Measurements from ENCODE around the gene PDE8B. TPM values are rescaled to one million over a fixed set of nuclear protein-coding genes. Genes with fewer than 3 reads are reported as not detected.
A peak's percentile ranks its signal among the peaks of the same experiment; 100 is the strongest.

The PDE8B gene
- under 0.01 TPM in 1 of 2 replicates, not detected in the other for total RNA-seq (2012; rRNA removed)

GRCh38 chr5:77210091-77210963 is at the start of gene PDE8B:
PDE8B (plus strand) TSS chr5:77210680; CDS start chr5:77210926, 246 bp downstream.
- Histone ChIP-seq H3K4me2 (ENCODE audit: low read length) (peak within 1 kb of the TSS; percentile 82), H3K9ac (ENCODE audit: low read depth, low read length) (peak within 1 kb of the TSS; percentile 30), H3K4me1 (ENCODE audit: control insufficient read depth, insufficient read depth, low read length) (peaks cover 9% of the 10 kb centered on the region), H3K36me3 (ENCODE audit: insufficient read depth, low read length) (no peaks in the 10 kb centered on the region), H3K9me3 (replicated peaks; ENCODE audit: low read length) (no peaks in the 10 kb centered on the region), H3K27me3 (ENCODE audit: control insufficient read depth, insufficient read depth, low read length) (peaks cover 51% of the 10 kb centered on the region), H3K4me3 (ENCODE audit: low read length) (peak within 1 kb of the TSS; percentile 70)

- Histone ChIP-seq H3K4me2 (ENCODE audit: low read length) (no peak overlapping the region), H3K9ac (ENCODE audit: low read depth, low read length) (no peak overlapping the region), H3K4me1 (ENCODE audit: control insufficient read depth, insufficient read depth, low read length) (peaks cover 15% of the 10 kb centered on the region), H3K27me3 (ENCODE audit: control insufficient read depth, insufficient read depth, low read length) (peaks cover 3% of the 10 kb centered on the region), H3K36me3 (ENCODE audit: insufficient read depth, low read length) (no peaks in the 10 kb centered on the region), H3K4me3 (ENCODE audit: low read length) (no peak overlapping the region), H3K9me3 (replicated peaks; ENCODE audit: low read length) (no peaks in the 10 kb centered on the region)
Observed at GRCh38 chr5:77163453-77163852, 47.0 kb upstream of the PDE8B start.

- peaks cover 21% of the 10 kb centered on the region for H3K4me1 ChIP-seq (ENCODE audit: control insufficient read depth, insufficient read depth, low read length)
- H3K4me2 ChIP-seq (ENCODE audit: low read length) = no peak overlapping the region
- H3K9ac ChIP-seq (ENCODE audit: low read depth, low read length) = peak overlapping the region; percentile 50
- no peaks in the 10 kb centered on the region for H3K27me3 ChIP-seq (ENCODE audit: control insufficient read depth, insufficient read depth, low read length)
- H3K36me3 ChIP-seq (ENCODE audit: insufficient read depth, low read length) = no peaks in the 10 kb centered on the region
- H3K9me3 ChIP-seq (replicated peaks; ENCODE audit: low read length) = no peaks in the 10 kb centered on the region
- no peak overlapping the region for H3K4me3 ChIP-seq (ENCODE audit: low read length)
Observed at GRCh38 chr5:77167063-77167462, 43.4 kb upstream of the PDE8B start.

- Histone ChIP-seq H3K36me3 (ENCODE audit: insufficient read depth, low read length) (no peaks in the 10 kb centered on the region), H3K9ac (ENCODE audit: low read depth, low read length) (peak overlapping the region; percentile 76)
Observed at GRCh38 chr5:77167695-77168121, 42.8 kb upstream of the PDE8B start.

GRCh38 chr5:77168161-77168878 is 42.2 kb upstream of the PDE8B start:
- H3K4me2 ChIP-seq (ENCODE audit: low read length) = peak overlapping the region; percentile 71
- peak overlapping the region; percentile 48 for H3K4me3 ChIP-seq (ENCODE audit: low read length)
- H3K4me1 ChIP-seq (ENCODE audit: control insufficient read depth, insufficient read depth, low read length) = peaks cover 21% of the 10 kb centered on the region
- no peaks in the 10 kb centered on the region for H3K36me3 ChIP-seq (ENCODE audit: insufficient read depth, low read length)
- H3K9ac ChIP-seq (ENCODE audit: low read depth, low read length) = peak overlapping the region; percentile 76
- H3K27me3 ChIP-seq (ENCODE audit: control insufficient read depth, insufficient read depth, low read length) = peaks cover 5% of the 10 kb centered on the region
- H3K9me3 ChIP-seq (replicated peaks; ENCODE audit: low read length) = no peaks in the 10 kb centered on the region

More at GRCh38 chr5:77167695-77168121, 42.8 kb upstream of the PDE8B start:
- Histone ChIP-seq H3K4me3 (ENCODE audit: low read length) (peak overlapping the region; percentile 48), H3K27me3 (ENCODE audit: control insufficient read depth, insufficient read depth, low read length) (peaks cover under 1% of the 10 kb centered on the region), H3K9me3 (replicated peaks; ENCODE audit: low read length) (no peaks in the 10 kb centered on the region), H3K4me2 (ENCODE audit: low read length) (peak overlapping the region; percentile 71), H3K4me1 (ENCODE audit: control insufficient read depth, insufficient read depth, low read length) (peaks cover 21% of the 10 kb centered on the region)

- Histone ChIP-seq H3K4me2 (ENCODE audit: low read length) (peak overlapping the region; percentile 71), H3K9ac (ENCODE audit: low read depth, low read length) (peak overlapping the region; percentile 76), H3K27me3 (ENCODE audit: control insufficient read depth, insufficient read depth, low read length) (peaks cover 8% of the 10 kb centered on the region), H3K9me3 (replicated peaks; ENCODE audit: low read length) (no peaks in the 10 kb centered on the region), H3K4me1 (ENCODE audit: control insufficient read depth, insufficient read depth, low read length) (peaks cover 21% of the 10 kb centered on the region), H3K4me3 (ENCODE audit: low read length) (no peak overlapping the region), H3K36me3 (ENCODE audit: insufficient read depth, low read length) (no peaks in the 10 kb centered on the region)
Observed at GRCh38 chr5:77168879-77169244, 41.6 kb upstream of the PDE8B start.

- Histone ChIP-seq H3K36me3 (ENCODE audit: insufficient read depth, low read length) (no peaks in the 10 kb centered on the region), H3K4me3 (ENCODE audit: low read length) (no peak overlapping the region), H3K9me3 (replicated peaks; ENCODE audit: low read length) (no peaks in the 10 kb centered on the region), H3K4me1 (ENCODE audit: control insufficient read depth, insufficient read depth, low read length) (peaks cover 21% of the 10 kb centered on the region), H3K9ac (ENCODE audit: low read depth, low read length) (no peak overlapping the region), H3K27me3 (ENCODE audit: control insufficient read depth, insufficient read depth, low read length) (peaks cover 19% of the 10 kb centered on the region), H3K4me2 (ENCODE audit: low read length) (no peak overlapping the region)
Observed at GRCh38 chr5:77170196-77170890, 40.1 kb upstream of the PDE8B start.

- Histone ChIP-seq H3K9ac (ENCODE audit: low read depth, low read length) (no peak overlapping the region), H3K4me3 (ENCODE audit: low read length) (no peak overlapping the region), H3K27me3 (ENCODE audit: control insufficient read depth, insufficient read depth, low read length) (peaks cover 24% of the 10 kb centered on the region), H3K4me1 (ENCODE audit: control insufficient read depth, insufficient read depth, low read length) (peaks cover 21% of the 10 kb centered on the region), H3K36me3 (ENCODE audit: insufficient read depth, low read length) (no peaks in the 10 kb centered on the region), H3K4me2 (ENCODE audit: low read length) (no peak overlapping the region), H3K9me3 (replicated peaks; ENCODE audit: low read length) (no peaks in the 10 kb centered on the region)
Observed at GRCh38 chr5:77171141-77171910, 39.2 kb upstream of the PDE8B start.

GRCh38 chr5:77172713-77173328 is 37.7 kb upstream of the PDE8B start:
- Histone ChIP-seq H3K9me3 (replicated peaks; ENCODE audit: low read length) (no peaks in the 10 kb centered on the region), H3K36me3 (ENCODE audit: insufficient read depth, low read length) (no peaks in the 10 kb centered on the region), H3K4me2 (ENCODE audit: low read length) (no peak overlapping the region), H3K4me3 (ENCODE audit: low read length) (no peak overlapping the region), H3K4me1 (ENCODE audit: control insufficient read depth, insufficient read depth, low read length) (peaks cover 12% of the 10 kb centered on the region), H3K9ac (ENCODE audit: low read depth, low read length) (no peak overlapping the region), H3K27me3 (ENCODE audit: control insufficient read depth, insufficient read depth, low read length) (peaks cover 37% of the 10 kb centered on the region)

GRCh38 chr5:77174526-77174925 is 36.0 kb upstream of the PDE8B start:
- no peaks in the 10 kb centered on the region for H3K36me3 ChIP-seq (ENCODE audit: insufficient read depth, low read length)
- H3K9ac ChIP-seq (ENCODE audit: low read depth, low read length) = no peak overlapping the region
- peaks cover 45% of the 10 kb centered on the region for H3K27me3 ChIP-seq (ENCODE audit: control insufficient read depth, insufficient read depth, low read length)
- no peaks in the 10 kb centered on the region for H3K4me1 ChIP-seq (ENCODE audit: control insufficient read depth, insufficient read depth, low read length)
- H3K4me3 ChIP-seq (ENCODE audit: low read length) = no peak overlapping the region
- H3K9me3 ChIP-seq (replicated peaks; ENCODE audit: low read length) = no peaks in the 10 kb centered on the region
- no peak overlapping the region for H3K4me2 ChIP-seq (ENCODE audit: low read length)
